HUES48 (cell line): ENCODE data around the gene SCYGR3.

Experiments used
- H3K27ac ChIP-seq: one replicate; pipeline ENCODE4 v1.7.0; 2013; ENCODE audit warnings: low read depth, low read length, inconsistent platforms
- H3K27me3 ChIP-seq: 2 replicates; pipeline ENCODE4 v1.6.1; 2013; ENCODE audit warnings: mild to moderate bottlenecking, low read length; ENCODE audit not compliant: control insufficient read depth, insufficient read depth
- H3K36me3 ChIP-seq: 2 replicates; pipeline ENCODE4 v1.6.1; 2013; ENCODE audit warnings: low read length; ENCODE audit not compliant: control insufficient read depth, insufficient read depth
- H3K4me1 ChIP-seq: 2 replicates; pipeline ENCODE4 v1.6.1; 2013; ENCODE audit warnings: mild to moderate bottlenecking, low read length; ENCODE audit not compliant: control insufficient read depth, insufficient read depth
- H3K4me3 ChIP-seq: 2 replicates; pipeline ENCODE4 v1.5.1; 2013; ENCODE audit warnings: mild to moderate bottlenecking, low read depth, low read length
- H3K9ac ChIP-seq: 2 replicates; pipeline ENCODE4 v1.6.1; 2013; ENCODE audit warnings: mild to moderate bottlenecking, low read depth, low read length, moderate library complexity
- H3K9me3 ChIP-seq: 2 replicates; pipeline ENCODE4 v1.6.1; 2013; ENCODE audit warnings: low read length; ENCODE audit not compliant: control insufficient read depth, insufficient read depth

Gene SCYGR3

GRCh38 chr2:227614740-227615139, at the start of gene SCYGR3:
Gene SCYGR3, minus strand, starts transcription at chr2:227614840. Its CDS starts 0 bp downstream, at chr2:227614840.
- Histone ChIP-seq H3K27ac (no peak within 1 kb of the TSS), H3K9ac (no peak within 1 kb of the TSS), H3K9me3 (no peaks in the 10 kb centered on the region), H3K36me3 (no peaks in the 10 kb centered on the region), H3K4me1 (peaks cover 14% of the 10 kb centered on the region), H3K27me3 (no peaks in the 10 kb centered on the region), H3K4me3 (no peak within 1 kb of the TSS)

GRCh38 chr2:227661827-227662226, 47.2 kb upstream of the SCYGR3 start:
- H3K9me3 ChIP-seq = no peaks in the 10 kb centered on the region
- H3K9ac ChIP-seq = no peak overlapping the region
- H3K36me3 ChIP-seq = no peaks in the 10 kb centered on the region
- H3K27me3 ChIP-seq = no peaks in the 10 kb centered on the region
- H3K27ac ChIP-seq = no peak overlapping the region
- peaks cover 15% of the 10 kb centered on the region for H3K4me1 ChIP-seq
- H3K4me3 ChIP-seq = no peak overlapping the region

- Histone ChIP-seq H3K4me3 (no peak overlapping the region), H3K36me3 (no peaks in the 10 kb centered on the region)
These were observed 46.5 kb upstream of the SCYGR3 start for GRCh38 chr2:227661025-227661649.

GRCh38 chr2:227657199-227657845, 42.7 kb upstream of the SCYGR3 start:
- H3K27me3 ChIP-seq = no peaks in the 10 kb centered on the region
- H3K4me1 ChIP-seq = peaks cover 15% of the 10 kb centered on the region
- H3K9me3 ChIP-seq = no peaks in the 10 kb centered on the region
- H3K27ac ChIP-seq = no peak overlapping the region
- no peaks in the 10 kb centered on the region for H3K36me3 ChIP-seq
- no peak overlapping the region for H3K9ac ChIP-seq
- no peak overlapping the region for H3K4me3 ChIP-seq

More at GRCh38 chr2:227661025-227661649, 46.5 kb upstream of the SCYGR3 start:
- Histone ChIP-seq H3K9me3 (no peaks in the 10 kb centered on the region), H3K4me1 (peaks cover 15% of the 10 kb centered on the region), H3K27me3 (no peaks in the 10 kb centered on the region), H3K9ac (no peak overlapping the region), H3K27ac (peak overlapping the region; percentile 33)

- no peaks in the 10 kb centered on the region for H3K4me1 ChIP-seq
- no peak overlapping the region for H3K4me3 ChIP-seq
- no peaks in the 10 kb centered on the region for H3K9me3 ChIP-seq
- no peak overlapping the region for H3K27ac ChIP-seq
- H3K36me3 ChIP-seq = no peaks in the 10 kb centered on the region
- H3K27me3 ChIP-seq = no peaks in the 10 kb centered on the region
- no peak overlapping the region for H3K9ac ChIP-seq
These were observed 40.8 kb upstream of the SCYGR3 start for GRCh38 chr2:227655454-227655853.

GRCh38 chr2:227654426-227654825, 39.8 kb upstream of the SCYGR3 start:
- H3K4me1 ChIP-seq = no peaks in the 10 kb centered on the region
- no peaks in the 10 kb centered on the region for H3K36me3 ChIP-seq
- no peaks in the 10 kb centered on the region for H3K27me3 ChIP-seq
- no peak overlapping the region for H3K4me3 ChIP-seq
- H3K9ac ChIP-seq = no peak overlapping the region
- no peak overlapping the region for H3K27ac ChIP-seq
- H3K9me3 ChIP-seq = no peaks in the 10 kb centered on the region

- H3K4me1 ChIP-seq = no peaks in the 10 kb centered on the region
- no peaks in the 10 kb centered on the region for H3K9me3 ChIP-seq
- no peak overlapping the region for H3K9ac ChIP-seq
- no peaks in the 10 kb centered on the region for H3K27me3 ChIP-seq
- no peak overlapping the region for H3K27ac ChIP-seq
- H3K4me3 ChIP-seq = no peak overlapping the region
- H3K36me3 ChIP-seq = no peaks in the 10 kb centered on the region
These were observed 38.8 kb upstream of the SCYGR3 start for GRCh38 chr2:227653419-227653818.

- Histone ChIP-seq H3K36me3 (no peaks in the 10 kb centered on the region), H3K27me3 (no peaks in the 10 kb centered on the region), H3K4me3 (no peak overlapping the region), H3K9me3 (no peaks in the 10 kb centered on the region), H3K27ac (no peak overlapping the region), H3K4me1 (no peaks in the 10 kb centered on the region), H3K9ac (no peak overlapping the region)
These were observed 29.4 kb upstream of the SCYGR3 start for GRCh38 chr2:227643990-227644551.

GRCh38 chr2:227642656-227643055, 28.0 kb upstream of the SCYGR3 start:
- Histone ChIP-seq H3K4me3 (no peak overlapping the region), H3K9me3 (no peaks in the 10 kb centered on the region), H3K27me3 (no peaks in the 10 kb centered on the region), H3K4me1 (no peaks in the 10 kb centered on the region), H3K27ac (no peak overlapping the region), H3K36me3 (no peaks in the 10 kb centered on the region), H3K9ac (no peak overlapping the region)

GRCh38 chr2:227634201-227634600, 19.6 kb upstream of the SCYGR3 start:
- Histone ChIP-seq H3K4me1 (no peaks in the 10 kb centered on the region), H3K36me3 (no peaks in the 10 kb centered on the region), H3K27ac (no peak overlapping the region), H3K9ac (no peak overlapping the region), H3K9me3 (no peaks in the 10 kb centered on the region), H3K27me3 (no peaks in the 10 kb centered on the region), H3K4me3 (no peak overlapping the region)

- no peak overlapping the region for H3K4me3 ChIP-seq
- no peak overlapping the region for H3K27ac ChIP-seq
- H3K9ac ChIP-seq = no peak overlapping the region
- H3K4me1 ChIP-seq = no peaks in the 10 kb centered on the region
- no peaks in the 10 kb centered on the region for H3K27me3 ChIP-seq
- H3K9me3 ChIP-seq = no peaks in the 10 kb centered on the region
- H3K36me3 ChIP-seq = no peaks in the 10 kb centered on the region
These were observed 18.2 kb upstream of the SCYGR3 start for GRCh38 chr2:227632827-227633226.
